HG02852 (cell line): ENCODE results near the gene IL2RA.

Experiments used
- ATAC-seq: cut with Tn5 transposase; IDR thresholded peaks from one replicate; pipeline ENCODE4 v1.9.1; 2021; ENCODE audit warnings: mild to moderate bottlenecking, moderate library complexity; ENCODE audit not compliant: unreplicated experiment

IL2RA gene

DNA sequence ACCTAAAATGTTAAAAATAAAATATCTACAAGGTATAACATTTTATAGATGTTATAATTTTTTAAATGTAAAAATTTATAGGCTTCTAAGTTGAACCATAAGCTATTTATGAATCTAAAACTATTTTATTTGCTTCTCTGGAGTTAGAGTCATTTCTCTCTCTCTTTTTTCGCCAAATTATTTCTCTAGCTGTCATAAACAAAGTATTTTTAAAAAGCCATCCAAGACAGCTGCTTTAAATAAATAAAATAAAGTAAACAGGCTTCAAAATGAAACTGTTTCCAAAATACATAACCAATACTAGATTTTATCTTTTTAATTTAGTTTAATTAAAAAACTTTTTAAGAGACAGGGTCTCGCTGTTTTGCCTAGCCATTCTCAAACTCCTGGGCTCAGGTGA lies 72.4 kb downstream of the IL2RA start:
- ATAC-seq: no peak

GRCh38 chr10:5988336-5988920 lies 73.7 kb downstream of the IL2RA start:
- ATAC-seq: no peak

DNA sequence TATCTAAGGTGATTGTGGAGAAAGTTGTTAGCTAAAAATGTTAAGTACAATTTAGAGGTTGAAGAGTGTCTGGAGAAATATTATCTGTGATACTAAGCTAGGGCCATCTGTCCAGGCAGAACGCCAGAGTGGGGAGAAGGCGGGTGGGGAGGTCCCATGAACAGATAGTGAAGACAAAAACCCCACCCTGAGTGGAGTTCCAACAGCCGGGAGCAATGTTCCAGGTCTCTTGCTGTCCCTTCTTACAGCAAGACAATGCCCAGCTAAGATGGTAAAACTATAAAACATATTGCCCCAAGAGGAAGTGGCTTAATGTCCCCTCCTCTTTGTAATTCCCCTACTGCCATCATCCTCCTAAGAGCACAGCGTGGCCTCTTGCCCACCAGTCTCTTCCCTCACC lies 74.4 kb downstream of the IL2RA start:
- no peak for ATAC-seq

GRCh38 chr10:5985029-5985428 lies 77.1 kb downstream of the IL2RA start:
- ATAC-seq: no peak

DNA sequence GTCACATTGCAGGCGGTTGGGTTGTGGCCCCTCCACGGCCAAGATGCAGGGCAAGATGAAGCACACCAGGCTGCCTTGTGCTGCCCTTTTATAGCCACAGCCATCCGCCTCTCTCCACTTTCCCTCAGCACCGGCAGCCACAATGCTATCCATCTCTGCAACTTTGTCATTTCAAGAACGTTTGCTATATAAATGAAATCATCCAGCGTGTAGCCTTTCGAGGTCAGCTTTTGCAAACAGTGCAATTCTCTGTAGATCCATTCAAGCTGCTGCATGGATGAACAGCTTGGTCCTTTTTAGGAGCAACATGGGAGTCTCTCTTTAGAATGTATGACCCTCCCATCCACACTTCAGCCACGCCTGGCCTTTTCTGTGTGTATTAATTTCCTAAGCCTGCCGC lies 78.4 kb downstream of the IL2RA start:
- no peak for ATAC-seq

DNA sequence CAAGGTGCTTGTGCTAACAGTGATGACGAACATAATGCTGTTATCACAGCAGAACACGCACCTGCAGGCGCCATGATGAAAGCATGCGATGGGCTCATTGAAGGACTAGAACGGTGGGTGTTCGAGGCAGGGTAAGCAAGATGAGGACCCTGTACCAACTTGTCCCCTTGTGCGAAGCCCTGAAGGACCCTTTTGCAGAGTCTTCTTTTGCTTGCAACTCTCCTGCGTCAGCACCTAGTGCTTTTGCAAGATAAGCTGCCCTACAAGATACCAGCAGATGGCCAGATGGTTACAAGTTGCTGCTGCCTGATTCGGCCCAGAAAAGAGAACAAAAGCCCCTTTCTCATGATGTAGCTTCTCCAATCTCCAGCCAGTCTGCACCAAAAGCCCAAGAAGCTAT lies 80.6 kb downstream of the IL2RA start:
- no peak for ATAC-seq

DNA sequence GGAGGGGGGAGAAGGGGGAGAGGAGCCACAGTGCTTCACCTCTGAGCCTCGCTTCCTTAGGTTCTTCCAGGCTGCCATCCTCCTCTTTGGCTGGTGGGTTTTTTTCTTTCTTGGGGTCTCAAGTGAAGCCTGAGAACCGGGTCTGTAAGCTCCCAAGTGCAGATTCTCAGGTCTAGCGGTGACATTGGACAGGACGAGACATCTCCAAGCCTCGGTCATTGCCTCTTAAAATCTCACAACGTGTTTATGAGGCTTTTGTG lies 84.0 kb downstream of the IL2RA start:
- ATAC-seq: no peak

DNA sequence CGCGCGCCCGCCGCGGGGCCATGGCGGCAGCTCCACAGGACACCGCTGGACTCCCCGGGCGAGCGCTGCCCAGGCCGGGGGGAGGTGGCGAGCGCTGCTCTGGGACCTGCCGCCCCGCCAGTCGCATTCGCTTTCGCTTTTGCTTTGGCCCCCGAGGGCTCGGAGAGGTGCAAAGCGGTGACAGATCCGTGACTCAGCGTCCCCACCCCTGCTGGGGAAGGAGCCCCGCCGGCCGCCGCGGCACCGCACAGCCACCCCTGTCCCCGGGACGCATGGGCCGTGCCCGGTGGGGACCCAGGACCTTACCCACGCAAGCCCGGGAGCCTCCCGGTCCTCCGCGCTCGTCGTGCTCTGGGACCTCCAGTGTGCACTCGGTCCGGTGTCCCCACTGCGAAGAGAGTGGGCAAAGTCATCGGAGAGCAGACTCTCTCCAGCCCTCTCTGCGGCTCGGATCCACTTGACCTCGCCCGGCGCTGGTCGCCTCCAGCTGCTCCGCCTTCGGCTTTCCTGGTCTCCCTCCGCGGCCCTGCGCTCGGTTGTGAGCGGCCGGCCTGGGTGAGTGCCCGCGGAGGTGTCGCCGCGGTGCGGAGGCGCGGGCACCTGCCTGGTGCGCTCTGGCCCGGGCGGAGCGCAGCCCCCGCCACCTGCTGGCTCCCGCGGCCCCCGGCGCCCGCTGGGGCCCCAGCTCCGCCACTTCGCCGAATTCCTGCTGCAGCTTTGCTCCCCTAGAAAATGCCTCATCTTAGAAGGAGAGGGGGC lies 84.5 kb downstream of the IL2RA start, which contains the start of gene IL15RA:
IL15RA (minus strand) TSS at position 73 of the 759 bp plus-strand sequence; CDS start at position 22, 51 bp downstream.
- peak; percentile 69 for ATAC-seq

DNA sequence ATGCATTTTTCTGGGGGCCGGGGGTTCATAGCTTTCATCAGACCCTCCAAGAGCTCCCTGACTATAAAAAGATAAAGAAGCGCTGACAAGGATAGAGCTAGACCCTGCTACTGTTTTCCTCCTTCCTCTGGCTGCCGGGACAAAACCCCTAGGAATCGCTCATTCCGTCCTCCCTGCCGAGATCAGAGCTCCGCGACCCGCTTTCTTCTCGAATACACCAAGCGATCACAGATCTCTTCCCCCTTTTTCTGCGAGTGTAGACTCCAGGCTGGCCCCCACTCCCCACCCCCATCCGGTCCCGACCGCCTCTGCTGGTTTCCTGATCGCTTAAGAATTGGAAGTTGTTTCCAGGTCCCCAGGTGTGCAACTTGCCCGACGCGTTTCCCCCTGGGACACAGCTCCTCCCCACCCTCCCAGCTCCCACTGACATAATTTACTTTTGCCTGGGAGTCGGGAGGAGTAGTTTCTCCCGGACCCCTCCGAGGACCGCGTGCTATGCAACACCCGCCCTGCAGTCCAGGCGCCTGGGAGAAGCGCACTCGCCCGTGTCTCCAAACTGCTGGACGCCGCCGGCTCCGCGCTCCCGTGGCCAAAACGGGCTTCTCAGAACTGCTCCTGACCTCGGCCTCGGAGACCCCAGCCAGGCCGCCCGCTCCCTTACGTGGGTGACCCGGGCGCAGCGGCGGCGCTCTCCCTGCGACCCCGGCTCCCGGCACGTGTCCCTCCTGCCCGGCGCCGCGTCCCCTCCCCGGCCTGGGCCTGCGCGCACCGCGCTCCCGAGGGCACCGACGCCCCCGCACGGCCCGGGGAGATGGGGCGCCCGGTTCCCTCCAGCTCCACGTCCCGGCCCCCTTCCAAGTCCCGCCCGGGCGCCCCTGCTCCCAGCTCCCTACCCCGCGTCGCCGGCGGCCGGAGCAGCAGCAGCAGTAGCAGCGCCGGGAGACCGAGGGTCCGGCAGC lies 85.4 kb downstream of the IL2RA start:
- peak; percentile 16 for ATAC-seq

DNA sequence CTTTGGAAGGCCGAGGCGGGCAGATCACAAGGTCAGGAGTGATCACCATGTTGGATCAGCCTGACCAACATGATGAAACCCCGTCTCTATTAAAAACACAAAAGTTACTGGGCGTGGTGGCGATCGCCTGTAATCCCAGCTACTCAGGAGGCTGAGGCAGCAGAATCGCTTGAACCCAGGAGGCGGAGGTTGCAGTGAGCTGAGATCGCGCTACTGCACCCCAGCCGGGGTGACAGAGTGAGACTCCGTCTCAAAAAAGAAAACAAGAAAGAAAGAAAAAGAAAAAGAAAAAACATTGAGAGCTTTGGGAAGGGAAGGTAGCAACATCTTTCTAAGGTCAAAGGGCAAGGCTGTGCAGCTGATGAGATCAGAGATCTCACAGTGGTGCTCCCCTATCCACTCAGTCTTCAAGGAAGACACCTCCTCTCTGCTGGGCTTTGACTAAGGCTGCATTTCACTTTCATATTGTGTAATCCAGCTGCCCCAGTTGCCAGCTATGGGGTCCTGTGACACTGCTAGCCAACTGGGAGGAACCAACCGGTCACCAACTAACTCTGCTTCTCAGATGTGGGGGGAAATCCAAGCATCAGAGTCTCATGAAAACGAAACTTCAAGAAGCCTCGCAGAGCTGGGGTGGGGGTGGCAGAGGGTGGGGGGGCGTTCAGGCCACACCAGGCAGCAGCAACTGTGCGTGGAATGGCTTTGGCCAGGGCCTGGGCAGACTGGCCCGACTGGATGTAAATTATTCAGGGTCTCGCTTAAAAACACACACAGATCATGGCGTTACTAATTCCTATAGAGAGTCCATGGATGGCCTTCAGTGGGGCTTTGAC lies 86.3 kb downstream of the IL2RA start:
- ATAC-seq: peak; percentile 52

GRCh38 chr10:5973069-5973468 lies 89.1 kb downstream of the IL2RA start:
- no peak for ATAC-seq

DNA sequence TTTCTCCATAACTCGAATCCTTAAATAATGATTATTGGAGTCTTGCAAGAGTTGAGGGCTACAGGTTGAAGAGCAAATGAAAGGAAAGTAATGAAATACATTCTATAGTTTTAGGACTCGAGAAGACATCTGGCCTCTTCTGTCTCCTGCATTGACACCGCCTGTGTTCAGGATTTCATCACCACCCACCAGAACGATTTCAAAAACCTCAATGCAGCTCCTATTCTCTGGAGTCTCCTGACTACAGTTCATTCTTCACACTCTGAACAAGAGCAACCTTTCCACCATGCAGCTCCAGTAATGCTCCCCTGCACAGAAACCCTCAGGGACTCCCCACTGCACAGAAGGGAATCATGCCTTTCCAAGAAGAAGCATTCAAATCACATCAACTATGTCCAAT lies 90.3 kb downstream of the IL2RA start:
- ATAC-seq: no peak

- no peak for ATAC-seq
Observed at GRCh38 chr10:5971315-5971832, 90.8 kb downstream of the IL2RA start.

DNA sequence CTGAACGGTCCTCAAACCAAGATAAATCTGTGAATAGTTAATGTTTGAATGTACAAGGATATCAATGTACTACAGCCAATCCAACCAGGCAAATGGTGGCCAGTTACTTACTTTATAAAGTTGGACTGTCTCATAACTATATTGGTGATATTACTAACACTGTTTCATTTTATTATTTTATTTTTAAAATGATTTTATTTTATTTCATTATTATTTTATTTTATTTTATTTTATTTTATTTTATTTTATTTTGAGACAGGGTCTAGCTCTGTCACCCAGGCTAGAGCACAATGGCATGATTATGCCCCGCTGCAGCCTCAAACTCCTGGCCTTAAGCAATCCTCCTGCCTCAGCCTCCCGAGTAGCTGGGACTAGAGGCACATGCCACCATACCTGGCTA lies 91.6 kb downstream of the IL2RA start:
- ATAC-seq: no peak

- no peak for ATAC-seq
Observed at GRCh38 chr10:5970066-5970465, 92.1 kb downstream of the IL2RA start.

DNA sequence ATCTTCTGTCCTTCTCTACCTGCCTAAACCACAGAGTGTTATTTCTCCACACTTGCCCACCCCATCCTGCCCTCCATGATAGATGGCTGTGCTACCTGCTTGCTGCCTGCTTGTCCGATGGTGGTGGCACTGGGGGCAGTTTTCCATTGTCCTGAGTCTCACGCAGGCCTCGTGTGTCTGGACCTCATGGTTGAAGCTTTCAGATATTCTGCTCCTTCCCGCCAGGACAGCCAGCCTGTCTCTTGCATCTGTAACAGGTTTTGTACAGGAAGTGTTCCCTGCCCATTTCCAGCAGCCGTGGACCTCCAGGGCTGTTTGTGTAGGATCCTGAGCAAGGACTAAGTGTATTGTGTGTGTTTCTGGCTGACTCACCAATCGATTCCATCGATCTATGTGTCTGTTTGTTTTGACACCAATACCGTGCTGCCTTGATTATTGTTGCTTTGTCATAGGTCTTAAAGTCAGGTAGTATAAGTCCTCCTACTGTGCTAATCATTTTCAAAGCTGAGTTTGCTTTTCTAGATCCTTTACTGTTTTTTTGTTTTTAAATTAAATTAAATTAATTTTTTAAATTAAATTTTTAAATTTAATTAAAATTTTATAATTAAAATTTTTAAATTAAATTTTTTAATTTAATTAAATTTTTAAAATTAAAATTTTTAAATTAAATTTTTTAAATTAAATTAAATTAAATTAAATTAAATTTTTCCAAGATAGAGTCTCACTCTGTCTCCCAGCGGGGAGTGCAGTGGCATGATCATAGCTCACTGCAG lies 93.3 kb downstream of the IL2RA start:
- no peak for ATAC-seq

DNA sequence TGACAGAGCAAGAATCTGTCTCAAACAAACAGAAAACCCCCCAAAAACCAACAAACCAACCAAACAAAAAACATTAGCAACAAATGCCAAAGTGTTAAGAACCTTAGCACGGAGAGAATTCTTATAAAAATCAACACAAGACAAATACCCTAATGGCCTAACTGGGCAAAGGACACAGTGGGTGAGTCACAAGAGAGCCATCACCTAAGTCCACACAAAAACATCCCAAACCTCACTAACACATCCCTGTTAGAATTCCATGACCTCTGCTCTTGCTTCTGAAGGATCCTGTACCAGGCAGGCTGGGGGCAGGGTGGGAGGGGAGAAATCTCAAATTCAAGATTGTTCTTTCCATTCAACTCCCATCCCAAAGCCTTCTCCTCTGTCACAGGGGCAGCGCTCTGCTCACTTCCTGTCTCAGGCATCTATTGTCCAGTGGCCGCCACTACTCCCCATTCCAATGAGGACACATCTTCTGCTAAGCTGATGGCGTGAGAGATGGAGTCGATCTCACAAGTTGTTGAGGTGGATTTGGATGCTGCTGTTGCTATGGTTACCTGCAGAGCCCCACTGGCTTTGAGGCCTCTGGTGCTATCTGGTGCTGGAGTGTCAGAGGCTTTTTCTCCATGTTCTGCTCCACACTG lies 94.0 kb downstream of the IL2RA start:
- no peak for ATAC-seq

- no peak for ATAC-seq
Observed at GRCh38 chr10:5965266-5965665, 96.9 kb downstream of the IL2RA start.

- ATAC-seq: no peak
Observed at GRCh38 chr10:5964736-5965135, 97.4 kb downstream of the IL2RA start.
